ENCODE results near the gene TRMT2B.

TRMT2B gene, protein sequence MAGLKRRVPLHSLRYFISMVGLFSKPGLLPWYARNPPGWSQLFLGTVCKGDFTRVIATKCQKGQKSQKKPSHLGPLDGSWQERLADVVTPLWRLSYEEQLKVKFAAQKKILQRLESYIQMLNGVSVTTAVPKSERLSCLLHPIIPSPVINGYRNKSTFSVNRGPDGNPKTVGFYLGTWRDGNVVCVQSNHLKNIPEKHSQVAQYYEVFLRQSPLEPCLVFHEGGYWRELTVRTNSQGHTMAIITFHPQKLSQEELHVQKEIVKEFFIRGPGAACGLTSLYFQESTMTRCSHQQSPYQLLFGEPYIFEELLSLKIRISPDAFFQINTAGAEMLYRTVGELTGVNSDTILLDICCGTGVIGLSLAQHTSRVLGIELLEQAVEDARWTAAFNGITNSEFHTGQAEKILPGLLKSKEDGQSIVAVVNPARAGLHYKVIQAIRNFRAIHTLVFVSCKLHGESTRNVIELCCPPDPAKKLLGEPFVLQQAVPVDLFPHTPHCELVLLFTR

DNA sequence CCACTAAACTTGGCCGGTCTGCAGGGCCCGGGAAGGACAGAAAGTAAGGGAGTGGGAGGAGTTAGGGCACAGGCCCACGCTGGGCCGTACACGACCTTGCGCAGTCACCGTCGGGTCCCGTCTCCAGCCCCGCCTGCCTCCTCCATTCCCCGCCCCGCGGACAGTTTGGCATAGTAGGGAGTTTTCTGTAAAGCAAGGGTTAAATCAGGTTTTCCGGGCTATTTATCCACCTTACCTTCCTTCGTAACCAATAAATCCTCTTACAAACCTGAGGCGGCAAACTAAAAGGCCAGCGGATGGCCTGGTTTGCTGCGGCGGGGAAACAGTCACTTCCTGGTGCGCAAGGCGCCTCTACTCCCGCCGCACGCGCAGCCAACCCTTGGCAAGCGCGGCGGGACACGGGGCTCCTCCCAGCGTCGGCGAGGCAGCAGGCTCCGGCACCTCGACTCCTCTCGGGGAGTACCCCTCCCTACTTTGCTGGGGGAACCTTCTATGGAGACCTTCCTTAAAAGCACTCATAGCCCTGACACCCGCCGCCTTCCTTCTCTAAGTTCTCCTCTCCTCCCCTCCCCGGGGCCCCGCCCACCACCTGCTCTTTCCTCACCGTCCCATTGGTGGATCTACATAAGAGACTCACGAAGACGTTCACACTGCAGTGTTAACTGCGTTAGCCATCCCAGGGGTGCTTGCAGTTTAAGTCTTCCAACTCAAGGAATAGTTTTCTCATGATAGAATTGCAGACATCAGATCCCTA, at the start of gene TRMT2B:
Gene TRMT2B, minus strand, starts transcription at position 563 of the 754 bp plus-strand sequence. CDS start 9,822 bp downstream, outside the sequence.
- TF ChIP-seq, protein P1, sequence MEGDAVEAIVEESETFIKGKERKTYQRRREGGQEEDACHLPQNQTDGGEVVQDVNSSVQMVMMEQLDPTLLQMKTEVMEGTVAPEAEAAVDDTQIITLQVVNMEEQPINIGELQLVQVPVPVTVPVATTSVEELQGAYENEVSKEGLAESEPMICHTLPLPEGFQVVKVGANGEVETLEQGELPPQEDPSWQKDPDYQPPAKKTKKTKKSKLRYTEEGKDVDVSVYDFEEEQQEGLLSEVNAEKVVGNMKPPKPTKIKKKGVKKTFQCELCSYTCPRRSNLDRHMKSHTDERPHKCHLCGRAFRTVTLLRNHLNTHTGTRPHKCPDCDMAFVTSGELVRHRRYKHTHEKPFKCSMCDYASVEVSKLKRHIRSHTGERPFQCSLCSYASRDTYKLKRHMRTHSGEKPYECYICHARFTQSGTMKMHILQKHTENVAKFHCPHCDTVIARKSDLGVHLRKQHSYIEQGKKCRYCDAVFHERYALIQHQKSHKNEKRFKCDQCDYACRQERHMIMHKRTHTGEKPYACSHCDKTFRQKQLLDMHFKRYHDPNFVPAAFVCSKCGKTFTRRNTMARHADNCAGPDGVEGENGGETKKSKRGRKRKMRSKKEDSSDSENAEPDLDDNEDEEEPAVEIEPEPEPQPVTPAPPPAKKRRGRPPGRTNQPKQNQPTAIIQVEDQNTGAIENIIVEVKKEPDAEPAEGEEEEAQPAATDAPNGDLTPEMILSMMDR (conservative IDR thresholded peaks at IDR 0.05), result no peak
- H3K27ac ChIP-seq, result peak within 1 kb of the TSS; percentile 50

DNA sequence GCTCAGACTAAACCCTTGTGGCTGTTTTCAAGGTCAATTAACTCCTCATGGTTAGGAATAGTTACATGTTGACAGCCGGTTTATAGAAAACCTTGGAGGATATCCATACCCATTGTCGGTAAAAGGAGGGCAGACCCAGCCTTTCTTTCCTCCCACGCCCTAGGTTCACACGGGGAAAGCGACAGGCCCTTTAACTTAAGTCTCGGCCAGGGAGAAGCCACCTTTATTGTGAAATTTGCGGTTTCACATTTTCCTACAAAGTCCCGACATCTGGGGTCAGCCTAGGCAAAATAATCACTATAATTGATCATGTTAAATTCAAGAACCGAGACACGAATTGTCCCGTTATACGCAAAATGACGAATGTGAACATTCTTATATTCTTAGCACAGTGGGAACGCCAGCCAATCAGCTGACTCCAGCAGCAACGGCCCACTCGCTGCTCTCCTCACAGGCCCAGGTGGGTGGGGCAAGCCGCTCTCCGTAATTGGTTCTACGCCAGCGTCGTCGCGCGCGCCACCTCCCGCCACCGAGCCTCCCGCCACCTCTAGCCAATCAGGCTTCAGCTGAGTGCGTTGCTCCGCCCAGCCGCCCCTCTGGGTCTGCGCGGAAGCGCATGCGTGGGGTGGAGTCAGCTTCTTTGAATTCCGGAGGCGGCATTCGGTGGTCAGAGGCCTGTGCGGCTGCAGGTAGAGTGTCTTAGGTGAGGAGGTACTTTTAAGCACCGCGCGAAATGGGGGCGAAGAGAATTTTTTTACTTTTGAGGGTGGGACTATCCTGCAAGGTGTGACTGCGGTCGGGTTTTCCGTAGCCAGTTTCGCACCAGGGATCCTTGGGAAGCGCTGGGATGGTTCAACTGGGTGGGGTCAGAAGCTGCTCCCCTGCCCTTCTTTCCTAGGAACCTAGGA, 45.9 kb upstream of the TRMT2B start, which contains the start of gene CENPI:
Gene CENPI, plus strand, starts transcription at position 659 of the 908 bp plus-strand sequence. CDS start 2,867 bp downstream, outside the sequence.
- H3K27ac ChIP-seq, result no peak within 1 kb of the TSS
- TF ChIP-seq, protein P1 (conservative IDR thresholded peaks at IDR 0.05), result no peak

DNA sequence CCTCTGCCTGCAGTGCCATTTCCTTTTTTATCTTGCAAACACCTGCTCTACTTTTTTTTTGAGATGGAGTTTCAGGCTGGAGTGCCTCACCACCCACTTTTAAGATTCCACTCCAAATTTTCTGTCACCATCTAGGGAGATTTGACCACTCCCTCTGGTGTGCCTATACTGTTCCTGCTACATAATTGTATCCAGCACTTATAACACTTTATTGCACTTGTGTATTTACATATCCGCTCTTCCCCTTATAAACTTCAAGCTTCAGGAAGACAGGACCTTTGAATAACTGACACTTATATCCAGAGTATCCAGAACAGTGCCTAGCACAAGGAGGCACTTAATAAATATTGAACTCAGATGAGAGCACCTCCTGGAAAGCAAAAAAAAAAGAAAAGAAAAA, 39.9 kb upstream of the TRMT2B start:
- TF ChIP-seq, protein P1 (conservative IDR thresholded peaks at IDR 0.05), result no peak
- no peak overlapping the region for H3K27ac ChIP-seq

DNA sequence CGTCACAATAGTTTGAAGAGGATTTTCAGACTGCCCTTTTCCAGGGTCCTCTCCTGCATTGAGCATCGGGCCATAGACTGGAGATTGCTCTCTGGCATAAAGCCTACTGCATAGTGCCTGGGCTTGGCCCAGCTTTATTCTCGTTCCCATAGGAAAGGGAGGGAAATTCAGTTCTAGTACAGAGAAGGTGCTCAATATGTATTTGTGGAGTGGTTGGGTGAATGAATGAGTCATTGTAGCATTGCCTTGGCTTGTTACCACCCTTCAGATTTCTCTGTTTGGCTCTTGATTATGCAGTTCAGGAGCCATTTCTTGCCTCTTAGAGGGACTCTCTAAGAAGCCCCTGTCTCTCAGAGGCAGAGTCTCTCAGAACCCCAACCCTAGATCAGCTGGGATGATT, 29.3 kb upstream of the TRMT2B start:
- no peak overlapping the region for H3K27ac ChIP-seq
- TF ChIP-seq, protein P1 (conservative IDR thresholded peaks at IDR 0.05), result no peak

DNA sequence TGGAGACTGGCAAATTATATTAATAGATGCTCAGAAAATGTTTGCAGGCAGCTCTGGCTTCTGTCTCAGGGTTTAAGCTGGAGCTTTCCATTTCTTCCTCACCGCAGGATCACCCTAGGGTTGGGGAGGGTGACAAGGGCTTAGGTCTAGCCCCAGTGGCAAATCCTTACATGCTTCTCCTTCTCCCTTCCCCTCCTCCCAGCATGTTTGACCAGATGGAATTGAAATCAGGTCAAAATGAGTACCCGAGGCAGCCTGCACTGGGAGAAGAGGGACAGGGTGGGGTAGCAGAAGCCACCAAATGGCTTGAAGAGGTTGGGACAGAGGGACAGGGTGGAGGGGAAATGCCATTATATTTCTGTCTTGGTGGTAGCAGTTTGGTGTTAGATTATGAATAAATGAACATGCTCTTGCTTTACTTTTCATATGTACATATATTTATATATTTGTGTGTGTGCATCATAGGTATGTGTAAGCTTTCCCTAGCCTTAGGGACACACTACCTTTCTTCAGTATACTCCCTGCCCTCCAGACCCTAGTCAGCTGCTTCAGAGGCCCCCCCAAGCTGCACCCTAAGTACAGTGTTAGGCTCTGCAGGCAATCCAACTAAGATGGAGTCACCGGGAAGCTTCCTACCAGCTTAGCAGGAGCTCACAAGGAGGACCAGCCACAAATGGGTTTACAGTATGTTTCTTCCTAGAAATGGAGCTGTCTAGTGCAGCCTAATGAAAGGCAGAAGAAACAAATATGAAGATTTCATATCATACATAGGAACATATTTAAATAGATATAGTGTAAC, 28.6 kb upstream of the TRMT2B start:
- no peak overlapping the region for H3K27ac ChIP-seq
- TF ChIP-seq, protein P1 (conservative IDR thresholded peaks at IDR 0.05), result no peak

DNA sequence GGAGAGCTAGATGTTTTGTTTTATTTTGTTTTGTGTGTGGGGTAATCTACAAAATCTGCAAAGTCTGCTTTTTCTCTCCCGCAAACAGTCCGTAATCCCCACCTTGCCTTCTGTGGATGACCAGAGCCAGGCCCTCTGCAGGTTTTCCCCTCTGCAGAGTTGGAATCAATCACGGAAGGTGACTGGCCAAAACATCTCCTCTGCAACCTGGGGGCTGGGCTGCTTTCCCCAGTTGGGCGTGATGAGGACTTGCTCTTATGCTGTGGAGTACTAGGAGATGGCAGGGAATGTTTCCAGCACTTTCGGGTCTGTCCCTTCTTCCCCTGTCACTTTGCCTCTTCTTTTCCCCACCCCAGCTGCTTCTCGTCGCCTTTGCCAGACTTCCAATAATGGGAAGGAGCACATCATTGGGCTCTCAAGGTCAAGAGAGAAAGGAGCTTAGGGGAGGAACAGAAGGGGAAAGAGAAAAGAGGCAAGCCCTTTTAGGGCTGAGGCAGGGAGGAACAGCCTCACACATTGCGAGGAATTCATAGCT, 27.9 kb upstream of the TRMT2B start:
- no peak overlapping the region for H3K27ac ChIP-seq
- TF ChIP-seq, protein P1 (conservative IDR thresholded peaks at IDR 0.05), result no peak
